Aortic smooth muscle cell (primary cell): ENCODE results near the gene FHL2. TPM values are rescaled to one million over a fixed set of nuclear protein-coding genes. Genes with fewer than 3 reads are reported as not detected.

ENCODE experiments used
- total RNA-seq: library from RNA; depleted of rRNA; stranded (reverse); fragments of >200 nt; gene quantifications from 2 replicates; pipeline ENCODE4 v1.2.3, GENCODE V29; 2014

The FHL2 gene, protein sequence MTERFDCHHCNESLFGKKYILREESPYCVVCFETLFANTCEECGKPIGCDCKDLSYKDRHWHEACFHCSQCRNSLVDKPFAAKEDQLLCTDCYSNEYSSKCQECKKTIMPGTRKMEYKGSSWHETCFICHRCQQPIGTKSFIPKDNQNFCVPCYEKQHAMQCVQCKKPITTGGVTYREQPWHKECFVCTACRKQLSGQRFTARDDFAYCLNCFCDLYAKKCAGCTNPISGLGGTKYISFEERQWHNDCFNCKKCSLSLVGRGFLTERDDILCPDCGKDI
- total RNA-seq: 73.0 and 126 TPM in 2 replicates

DNA sequence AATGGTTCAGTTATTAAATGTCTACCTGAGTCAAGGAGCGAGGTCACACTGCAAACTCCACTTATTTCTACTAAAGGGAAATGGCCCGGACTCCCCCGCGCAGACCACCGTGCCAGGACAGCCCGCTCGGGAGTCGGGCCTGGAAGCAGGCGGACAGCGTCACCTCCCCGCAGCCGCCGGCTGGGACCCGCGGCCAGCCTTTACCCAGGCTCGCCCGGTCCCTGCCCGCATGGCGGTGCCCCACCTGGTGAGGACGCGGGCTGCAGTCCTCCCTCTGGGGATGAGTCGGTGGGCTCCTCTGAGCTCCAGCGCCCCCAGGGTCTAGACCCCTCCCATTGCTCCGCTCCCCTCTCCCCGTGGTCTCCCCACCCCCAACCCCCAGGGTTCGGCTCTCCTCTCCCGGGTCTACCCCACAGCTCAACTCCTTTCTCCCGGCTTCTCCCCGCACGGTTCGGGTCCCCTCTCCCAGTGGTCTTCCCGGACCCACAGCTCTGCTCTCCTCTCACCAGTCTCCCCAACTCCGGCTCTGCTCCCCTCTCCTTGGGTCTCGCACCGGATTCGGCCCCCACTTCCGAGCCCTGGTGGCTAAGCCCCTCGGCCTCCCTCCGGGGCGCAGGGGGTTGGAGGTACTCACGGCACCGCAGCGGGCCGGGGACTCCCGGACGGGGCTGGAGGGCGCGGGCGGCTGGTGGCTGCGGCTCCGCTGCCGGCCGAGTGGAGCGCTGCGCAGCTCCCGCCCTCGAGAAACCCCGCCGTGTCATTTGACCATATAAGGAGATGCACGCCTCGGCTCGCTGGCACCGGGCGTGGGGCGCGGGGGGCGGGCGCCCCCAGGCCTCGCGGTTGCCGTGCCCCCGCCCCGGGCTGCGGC, at the start of gene FHL2:
FHL2 (minus strand) TSS at position 716 of the 871 bp plus-strand sequence. CDS start 12,535 bp downstream, outside the sequence.

DNA sequence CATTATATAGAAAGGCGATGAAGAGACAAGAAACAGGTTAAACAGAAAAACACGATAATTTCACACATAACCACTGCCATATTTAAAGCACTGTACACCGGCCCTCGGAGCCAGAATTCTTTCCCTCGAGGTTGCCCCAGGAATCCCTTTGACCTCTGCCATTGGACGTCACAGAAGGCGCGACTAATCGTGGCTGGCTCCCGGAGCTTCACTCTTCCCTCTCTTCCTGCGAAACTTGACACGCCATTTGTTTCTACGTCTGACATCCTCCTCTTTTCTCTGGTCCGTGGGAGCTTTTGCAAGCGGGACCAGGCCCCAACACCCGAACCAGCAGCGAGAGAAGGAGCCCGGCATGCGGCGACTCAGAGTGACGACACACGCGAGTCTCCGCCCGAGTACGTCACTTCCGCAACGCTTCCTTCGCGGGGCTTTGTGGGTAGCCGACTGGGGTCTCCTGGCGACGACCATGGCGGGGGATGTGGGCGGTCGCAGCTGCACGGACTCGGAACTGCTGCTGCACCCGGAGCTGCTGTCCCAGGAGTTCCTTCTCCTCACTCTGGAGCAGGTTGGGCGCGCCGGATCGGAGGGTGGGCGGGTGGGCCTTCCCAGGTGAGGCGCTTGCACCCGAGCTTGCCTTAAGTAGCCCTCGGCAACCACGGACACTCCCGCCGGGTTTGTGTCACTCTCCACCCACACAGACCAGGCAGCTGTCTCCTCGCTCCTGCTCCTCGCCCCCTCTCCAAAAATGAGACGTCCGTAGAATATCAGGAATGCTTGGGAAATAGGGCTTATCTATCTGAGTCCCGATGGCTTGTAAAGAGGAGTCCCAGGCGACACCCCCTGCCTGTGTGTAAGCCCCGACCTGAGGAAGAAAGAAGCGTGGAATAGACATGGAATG, 61.5 kb downstream of the FHL2 start, which contains the start of gene C2orf49:
C2orf49 (plus strand) TSS at position 419 of the 898 bp plus-strand sequence; CDS start at position 467, 48 bp downstream.

DNA sequence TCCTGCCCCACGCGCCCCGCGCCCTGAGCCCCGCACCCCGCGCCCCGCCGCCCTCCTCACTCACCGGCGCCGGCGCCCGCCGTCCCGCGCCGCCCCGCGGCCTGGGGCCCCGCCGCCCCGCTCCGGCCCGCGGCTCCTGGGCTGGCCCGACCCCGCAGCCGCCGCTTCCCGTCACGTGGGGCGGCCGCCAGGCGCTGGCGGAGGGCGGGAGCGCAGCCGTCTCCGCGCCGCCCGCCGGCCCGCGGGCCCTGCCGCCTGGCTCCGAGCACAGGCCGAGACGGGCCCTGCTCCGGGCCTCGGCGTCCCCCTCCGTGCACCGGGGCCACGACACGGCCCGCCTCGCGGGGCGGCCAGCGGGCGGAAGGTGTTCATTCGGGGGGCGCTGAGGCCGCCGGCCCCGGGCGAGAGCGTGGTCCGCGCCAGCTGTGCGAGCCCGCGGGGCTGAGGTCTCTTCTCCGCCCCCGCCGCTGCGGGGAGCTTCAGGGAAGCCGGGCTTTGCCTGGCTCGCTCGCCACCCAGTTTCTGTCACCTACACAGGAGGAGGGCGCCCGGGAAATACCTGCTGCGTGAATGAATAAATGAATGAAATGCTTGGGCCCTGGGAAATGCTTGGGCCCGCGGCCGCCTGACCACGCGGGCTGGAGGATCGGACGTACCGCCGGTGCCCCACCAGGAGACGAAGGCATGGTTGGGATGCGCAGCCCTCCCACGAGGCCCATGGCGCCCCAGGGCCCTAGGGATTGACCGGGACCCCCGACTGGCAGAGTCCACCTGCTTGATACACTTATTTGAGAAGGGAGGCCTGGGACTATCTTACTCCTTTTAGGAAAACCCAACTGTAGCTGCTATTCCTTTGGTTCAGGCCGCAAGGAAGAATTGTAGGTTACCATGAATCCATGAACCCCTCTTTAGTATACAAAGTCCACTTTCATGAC, 69.0 kb downstream of the FHL2 start, which contains the start of gene TGFBRAP1:
TGFBRAP1 (minus strand) TSS at position 175 of the 935 bp plus-strand sequence. CDS start 21,434 bp downstream, outside the sequence.

Other genes with a start within 250 kb of the FHL2 start
- not detected in 2 replicates for gene GPR45, start 157.3 kb downstream of the FHL2 start, total RNA-seq
- 14.9 and 16.8 TPM in 2 replicates for gene TGFBRAP1, start 69.3 kb downstream of the FHL2 start, total RNA-seq
- 16.1 and 21.1 TPM in 2 replicates for gene C2orf49, start 61.5 kb downstream of the FHL2 start, total RNA-seq